HCT116 (cell line): ENCODE data around the gene AVEN.

Experiments used
- CBX3 ChIP-seq: IDR thresholded peaks from 2 replicates; pipeline ENCODE4 v1.6.1; 2012; ENCODE audit warnings: low read depth
- EZH2 ChIP-seq: fragments of 200-600 bp; sonication (generic); IDR thresholded peaks from 2 replicates; pipeline ENCODE4 v1.6.1; 2017; ENCODE audit warnings: antibody characterized with exemption, mixed run types
- POLR2A ChIP-seq: IDR thresholded peaks from 2 replicates; pipeline ENCODE4 v1.7.0; 2011; ENCODE audit warnings: borderline replicate concordance; ENCODE audit not compliant: insufficient read depth, insufficient read length; ENCODE audit errors: extremely low read depth
- POLR2AphosphoS5 ChIP-seq: IDR thresholded peaks from 2 replicates; pipeline ENCODE4 v1.6.1; 2011; ENCODE audit warnings: mild to moderate bottlenecking, low read depth, low read length, moderate library complexity
- RAD21 ChIP-seq: IDR thresholded peaks from 2 replicates; pipeline ENCODE4 v1.6.1; 2012; ENCODE audit warnings: low read depth, mild to moderate bottlenecking
- SIN3A ChIP-seq: IDR thresholded peaks from 2 replicates; pipeline ENCODE4 v1.6.1; 2012; ENCODE audit warnings: low read depth
- SP1 ChIP-seq: IDR thresholded peaks from 2 replicates; pipeline ENCODE4 v1.6.1; 2012; ENCODE audit warnings: low read depth
- SRF ChIP-seq: IDR thresholded peaks from 2 replicates; pipeline ENCODE4 v1.6.1; 2012; ENCODE audit warnings: low read depth
- ZFX ChIP-seq: fragments of 450-650 bp; IDR thresholded peaks from 2 replicates; pipeline ENCODE4 v1.6.1; 2017
- ZNF274 ChIP-seq: fragments of 200-500 bp; sonication (Bioruptor generic); IDR thresholded peaks from 2 replicates; pipeline ENCODE4 v1.6.1; 2014; ENCODE audit warnings: mild to moderate bottlenecking, low read depth, low read length, inconsistent platforms
- TF ChIP-seq, protein P1 (sequence below): IDR thresholded peaks from 2 replicates; pipeline ENCODE4 v1.6.1; 2012
- TF ChIP-seq, protein P2 (sequence below), 3 experiments: fragments of 200-600 bp in 1 of 3; sonication (generic) in 1 of 3; IDR thresholded peaks in 2 of 3; conservative IDR thresholded peaks in 1 of 3; 2 replicates each; pipeline ENCODE4 v1.5.1; 2012 to 2017; ENCODE audit warnings: low read depth in 2 of 3, low read length in 2 of 3, antibody characterized with exemption in 1 of 3, borderline replicate concordance in 1 of 3, control low read depth in 1 of 3, mild to moderate bottlenecking in 1 of 3, mixed read lengths in 1 of 3, mixed run types in 1 of 3, moderate library complexity in 1 of 3; ENCODE audit not compliant: insufficient read depth in 1 of 3
- TF ChIP-seq, protein P3 (sequence below): IDR thresholded peaks from 2 replicates; pipeline ENCODE4 v1.6.1; 2012; ENCODE audit warnings: low read depth

DNA sequence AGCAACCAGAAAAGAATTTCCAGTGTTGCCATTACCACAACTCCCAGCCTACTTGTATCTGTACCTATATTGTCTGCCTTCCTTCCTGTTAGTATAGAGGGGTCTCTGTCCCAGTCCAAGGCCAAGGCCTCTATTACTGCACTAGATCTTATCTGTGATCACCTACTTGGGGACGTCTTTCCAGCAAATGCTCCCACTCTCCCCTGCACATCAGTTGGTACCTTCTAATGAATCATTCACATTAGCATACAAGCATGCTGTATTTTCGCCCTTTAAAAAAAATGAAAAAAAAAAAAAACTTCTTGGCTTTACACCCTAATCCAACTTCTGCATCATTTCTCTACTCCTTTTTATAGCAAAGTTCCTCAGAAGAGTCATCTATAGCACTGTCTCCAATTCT lies 4.8 kb upstream of the AVEN start:
- TF ChIP-seq, protein P1, sequence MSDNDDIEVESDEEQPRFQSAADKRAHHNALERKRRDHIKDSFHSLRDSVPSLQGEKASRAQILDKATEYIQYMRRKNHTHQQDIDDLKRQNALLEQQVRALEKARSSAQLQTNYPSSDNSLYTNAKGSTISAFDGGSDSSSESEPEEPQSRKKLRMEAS: no peak
- TF ChIP-seq, protein P2, sequence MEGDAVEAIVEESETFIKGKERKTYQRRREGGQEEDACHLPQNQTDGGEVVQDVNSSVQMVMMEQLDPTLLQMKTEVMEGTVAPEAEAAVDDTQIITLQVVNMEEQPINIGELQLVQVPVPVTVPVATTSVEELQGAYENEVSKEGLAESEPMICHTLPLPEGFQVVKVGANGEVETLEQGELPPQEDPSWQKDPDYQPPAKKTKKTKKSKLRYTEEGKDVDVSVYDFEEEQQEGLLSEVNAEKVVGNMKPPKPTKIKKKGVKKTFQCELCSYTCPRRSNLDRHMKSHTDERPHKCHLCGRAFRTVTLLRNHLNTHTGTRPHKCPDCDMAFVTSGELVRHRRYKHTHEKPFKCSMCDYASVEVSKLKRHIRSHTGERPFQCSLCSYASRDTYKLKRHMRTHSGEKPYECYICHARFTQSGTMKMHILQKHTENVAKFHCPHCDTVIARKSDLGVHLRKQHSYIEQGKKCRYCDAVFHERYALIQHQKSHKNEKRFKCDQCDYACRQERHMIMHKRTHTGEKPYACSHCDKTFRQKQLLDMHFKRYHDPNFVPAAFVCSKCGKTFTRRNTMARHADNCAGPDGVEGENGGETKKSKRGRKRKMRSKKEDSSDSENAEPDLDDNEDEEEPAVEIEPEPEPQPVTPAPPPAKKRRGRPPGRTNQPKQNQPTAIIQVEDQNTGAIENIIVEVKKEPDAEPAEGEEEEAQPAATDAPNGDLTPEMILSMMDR (IDR thresholded peaks at IDR 0.05 in 2 of 3, conservative IDR thresholded peaks at IDR 0.05 in 1 of 3; ENCODE audit: borderline replicate concordance in 1 of 3, insufficient read depth in 1 of 3, low read depth in 2 of 3, low read length in 2 of 3): no peak
- no peak for TF ChIP-seq CBX3
- TF ChIP-seq ZNF274: no peak
- TF ChIP-seq POLR2AphosphoS5: no peak
- TF ChIP-seq RAD21: no peak
- TF ChIP-seq EZH2: no peak
- no peak for TF ChIP-seq SRF
- TF ChIP-seq, protein P3, sequence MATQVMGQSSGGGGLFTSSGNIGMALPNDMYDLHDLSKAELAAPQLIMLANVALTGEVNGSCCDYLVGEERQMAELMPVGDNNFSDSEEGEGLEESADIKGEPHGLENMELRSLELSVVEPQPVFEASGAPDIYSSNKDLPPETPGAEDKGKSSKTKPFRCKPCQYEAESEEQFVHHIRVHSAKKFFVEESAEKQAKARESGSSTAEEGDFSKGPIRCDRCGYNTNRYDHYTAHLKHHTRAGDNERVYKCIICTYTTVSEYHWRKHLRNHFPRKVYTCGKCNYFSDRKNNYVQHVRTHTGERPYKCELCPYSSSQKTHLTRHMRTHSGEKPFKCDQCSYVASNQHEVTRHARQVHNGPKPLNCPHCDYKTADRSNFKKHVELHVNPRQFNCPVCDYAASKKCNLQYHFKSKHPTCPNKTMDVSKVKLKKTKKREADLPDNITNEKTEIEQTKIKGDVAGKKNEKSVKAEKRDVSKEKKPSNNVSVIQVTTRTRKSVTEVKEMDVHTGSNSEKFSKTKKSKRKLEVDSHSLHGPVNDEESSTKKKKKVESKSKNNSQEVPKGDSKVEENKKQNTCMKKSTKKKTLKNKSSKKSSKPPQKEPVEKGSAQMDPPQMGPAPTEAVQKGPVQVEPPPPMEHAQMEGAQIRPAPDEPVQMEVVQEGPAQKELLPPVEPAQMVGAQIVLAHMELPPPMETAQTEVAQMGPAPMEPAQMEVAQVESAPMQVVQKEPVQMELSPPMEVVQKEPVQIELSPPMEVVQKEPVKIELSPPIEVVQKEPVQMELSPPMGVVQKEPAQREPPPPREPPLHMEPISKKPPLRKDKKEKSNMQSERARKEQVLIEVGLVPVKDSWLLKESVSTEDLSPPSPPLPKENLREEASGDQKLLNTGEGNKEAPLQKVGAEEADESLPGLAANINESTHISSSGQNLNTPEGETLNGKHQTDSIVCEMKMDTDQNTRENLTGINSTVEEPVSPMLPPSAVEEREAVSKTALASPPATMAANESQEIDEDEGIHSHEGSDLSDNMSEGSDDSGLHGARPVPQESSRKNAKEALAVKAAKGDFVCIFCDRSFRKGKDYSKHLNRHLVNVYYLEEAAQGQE: no peak
- no peak for TF ChIP-seq SP1
- no peak for TF ChIP-seq POLR2A
- TF ChIP-seq ZFX: no peak
- TF ChIP-seq SIN3A: no peak
